Measurements from ENCODE around the gene WWC1.

WWC1 gene

DNA sequence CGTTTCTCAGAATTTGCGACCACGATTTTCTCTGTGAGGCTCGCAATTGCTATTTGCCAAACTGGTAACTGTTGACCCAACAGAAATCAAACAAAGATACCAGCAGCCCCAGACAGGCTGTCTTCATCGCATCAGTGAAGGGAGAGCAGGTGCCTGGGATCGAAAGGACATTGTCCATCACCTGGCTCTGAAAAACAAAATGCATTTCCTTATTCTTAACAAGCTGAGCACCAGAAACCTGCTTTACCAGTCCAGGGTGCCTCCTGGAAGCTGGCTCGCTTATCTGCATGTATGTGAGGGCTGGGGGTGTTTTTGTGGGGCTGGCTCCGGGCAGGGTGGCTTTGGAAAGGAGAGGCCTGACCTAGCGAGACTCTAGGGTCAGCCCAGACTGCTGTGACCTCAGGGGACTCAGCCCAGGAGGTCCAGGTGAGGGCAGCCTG lies 24.7 kb downstream of the WWC1 start:
- H3K36me3 ChIP-seq: no peaks in the 10 kb centered on the region
- no peaks in the 10 kb centered on the region for H3K9me3 ChIP-seq
- no peaks in the 10 kb centered on the region for H3K4me1 ChIP-seq
- no peak overlapping the region for H3K4me3 ChIP-seq (ENCODE audit: low read depth, low read length)
- H3K27me3 ChIP-seq: no peaks in the 10 kb centered on the region
- no peak for DNase-seq
- TF ChIP-seq, protein P1, sequence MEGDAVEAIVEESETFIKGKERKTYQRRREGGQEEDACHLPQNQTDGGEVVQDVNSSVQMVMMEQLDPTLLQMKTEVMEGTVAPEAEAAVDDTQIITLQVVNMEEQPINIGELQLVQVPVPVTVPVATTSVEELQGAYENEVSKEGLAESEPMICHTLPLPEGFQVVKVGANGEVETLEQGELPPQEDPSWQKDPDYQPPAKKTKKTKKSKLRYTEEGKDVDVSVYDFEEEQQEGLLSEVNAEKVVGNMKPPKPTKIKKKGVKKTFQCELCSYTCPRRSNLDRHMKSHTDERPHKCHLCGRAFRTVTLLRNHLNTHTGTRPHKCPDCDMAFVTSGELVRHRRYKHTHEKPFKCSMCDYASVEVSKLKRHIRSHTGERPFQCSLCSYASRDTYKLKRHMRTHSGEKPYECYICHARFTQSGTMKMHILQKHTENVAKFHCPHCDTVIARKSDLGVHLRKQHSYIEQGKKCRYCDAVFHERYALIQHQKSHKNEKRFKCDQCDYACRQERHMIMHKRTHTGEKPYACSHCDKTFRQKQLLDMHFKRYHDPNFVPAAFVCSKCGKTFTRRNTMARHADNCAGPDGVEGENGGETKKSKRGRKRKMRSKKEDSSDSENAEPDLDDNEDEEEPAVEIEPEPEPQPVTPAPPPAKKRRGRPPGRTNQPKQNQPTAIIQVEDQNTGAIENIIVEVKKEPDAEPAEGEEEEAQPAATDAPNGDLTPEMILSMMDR (IDR thresholded peaks at IDR 0.05; ENCODE audit: low read depth, low read length): no peak

DNA sequence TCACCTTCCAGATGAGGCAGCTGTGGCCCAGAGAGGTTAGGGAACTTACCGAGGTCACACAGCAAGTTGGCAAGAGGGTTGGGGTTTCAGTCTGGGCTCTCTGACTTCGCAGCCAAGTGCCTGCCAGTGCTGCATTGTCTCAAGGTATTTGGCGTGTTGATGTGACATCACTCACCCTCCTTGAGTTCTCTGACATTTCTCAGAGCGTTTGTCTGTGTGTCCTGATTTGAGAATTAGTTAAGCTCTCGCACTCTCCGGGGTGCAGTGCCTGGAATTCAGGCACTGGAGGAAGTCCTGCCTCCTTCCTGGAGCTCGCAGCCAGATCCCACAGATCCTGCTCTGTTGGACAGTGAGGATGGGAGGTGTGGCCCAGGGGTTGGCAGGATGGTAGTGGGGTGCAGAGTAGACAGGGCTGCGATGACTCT lies 25.7 kb downstream of the WWC1 start:
- TF ChIP-seq, protein P1 (IDR thresholded peaks at IDR 0.05; ENCODE audit: low read depth, low read length): no peak
- Histone ChIP-seq H3K9me3 (no peaks in the 10 kb centered on the region), H3K4me1 (no peaks in the 10 kb centered on the region), H3K36me3 (no peaks in the 10 kb centered on the region), H3K27me3 (no peaks in the 10 kb centered on the region), H3K4me3 (ENCODE audit: low read depth, low read length) (no peak overlapping the region)
- DNase-seq: no peak

DNA sequence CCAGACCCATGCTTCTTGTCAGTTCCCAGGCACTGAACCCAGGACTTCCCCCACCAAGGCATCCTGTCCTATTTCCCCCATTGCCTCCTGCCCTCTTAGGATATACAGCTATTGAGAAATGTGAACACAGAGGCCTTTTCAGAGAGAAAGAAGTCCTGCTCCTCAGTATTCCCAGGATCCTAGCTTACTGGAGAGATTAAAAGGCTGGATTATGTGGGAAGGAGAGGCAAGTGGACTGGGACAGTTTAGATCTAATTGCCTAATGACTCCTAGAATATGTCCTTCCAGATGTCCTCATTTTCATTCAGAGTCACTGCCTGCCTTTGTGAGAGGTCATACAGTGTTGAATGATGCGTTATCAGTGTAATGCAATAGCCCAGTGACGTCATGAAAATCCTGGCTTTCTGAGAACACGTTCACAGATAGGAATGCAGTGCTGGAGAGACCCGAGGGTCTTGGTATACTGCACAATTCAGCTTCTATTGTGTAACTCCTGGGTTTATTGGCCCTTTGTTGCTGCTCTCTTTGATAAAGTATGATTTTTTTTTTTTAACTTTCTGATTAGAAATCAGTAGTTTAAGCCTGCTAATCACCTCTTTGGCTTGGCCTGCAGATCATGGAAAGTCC lies 26.2 kb downstream of the WWC1 start:
- Histone ChIP-seq H3K4me1 (no peaks in the 10 kb centered on the region), H3K9me3 (no peaks in the 10 kb centered on the region), H3K27me3 (no peaks in the 10 kb centered on the region), H3K4me3 (ENCODE audit: low read depth, low read length) (no peak overlapping the region), H3K36me3 (no peaks in the 10 kb centered on the region)
- DNase-seq: peak; percentile 40
- TF ChIP-seq, protein P1 (IDR thresholded peaks at IDR 0.05; ENCODE audit: low read depth, low read length): no peak

DNA sequence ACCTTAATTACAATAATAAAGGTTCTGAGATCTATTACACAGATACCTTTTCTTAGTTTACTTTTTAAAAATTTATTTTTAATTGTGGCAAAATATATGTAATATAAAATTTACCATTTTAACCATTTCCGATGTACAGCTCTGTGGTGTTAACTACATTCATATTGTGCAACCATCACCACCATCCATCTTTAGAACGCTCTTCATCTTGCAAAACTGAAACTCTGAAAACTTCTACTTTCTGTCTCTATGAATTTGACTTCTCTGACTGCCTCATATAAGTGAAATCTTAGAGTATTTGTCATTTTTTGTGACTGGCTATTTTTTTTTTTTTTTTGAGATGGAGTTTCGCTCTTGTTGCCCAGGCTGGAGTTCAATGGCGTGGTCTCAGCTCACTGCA lies 26.8 kb downstream of the WWC1 start:
- H3K4me1 ChIP-seq: no peaks in the 10 kb centered on the region
- TF ChIP-seq, protein P1 (IDR thresholded peaks at IDR 0.05; ENCODE audit: low read depth, low read length): no peak
- DNase-seq: no peak

DNA sequence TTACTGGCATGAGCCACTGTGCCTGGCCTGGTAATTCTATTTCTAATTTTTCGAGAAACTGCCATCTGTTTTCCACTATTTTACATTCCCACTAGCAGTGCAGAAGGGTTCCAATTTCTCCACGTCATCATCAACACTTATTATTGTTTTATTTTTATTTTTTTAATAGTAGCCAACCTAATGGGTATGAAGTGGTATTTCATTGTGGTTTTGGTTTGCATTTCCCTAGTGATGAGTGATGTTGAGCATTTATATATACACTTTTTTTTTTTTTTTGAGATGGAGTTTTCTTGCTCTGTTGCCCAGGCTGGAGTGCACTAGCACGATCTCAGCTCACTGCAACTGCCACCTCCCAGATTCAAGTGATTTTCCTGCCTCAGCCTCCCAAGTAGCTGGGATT lies 28.3 kb downstream of the WWC1 start:
- DNase-seq: no peak
- H3K4me1 ChIP-seq: no peaks in the 10 kb centered on the region

More for the DNA sequence above, 26.8 kb downstream of the WWC1 start:
- no peaks in the 10 kb centered on the region for H3K27me3 ChIP-seq
- H3K9me3 ChIP-seq: no peaks in the 10 kb centered on the region
- no peak overlapping the region for H3K4me3 ChIP-seq (ENCODE audit: low read depth, low read length)
- H3K36me3 ChIP-seq: no peaks in the 10 kb centered on the region

DNA sequence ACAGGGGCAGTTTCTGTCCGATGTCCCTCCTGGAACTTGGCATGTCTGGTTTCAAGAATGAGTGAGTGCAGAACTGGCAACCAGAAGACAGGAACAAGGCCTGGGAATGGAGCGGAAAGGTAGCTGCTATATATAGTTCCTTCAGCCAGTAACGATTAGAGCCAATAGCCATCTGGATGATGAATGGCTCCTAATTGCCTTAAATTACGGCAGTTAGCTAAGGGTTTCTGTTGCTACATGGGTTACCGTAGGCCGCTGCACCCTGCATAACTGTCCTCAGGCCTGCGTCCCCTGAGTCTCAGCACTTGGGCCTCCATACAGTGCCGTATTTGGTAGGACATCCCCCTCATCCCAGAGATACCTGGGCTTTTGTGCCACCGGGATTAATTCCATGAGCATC lies 29.4 kb downstream of the WWC1 start:
- Histone ChIP-seq H3K4me3 (ENCODE audit: low read depth, low read length) (no peak overlapping the region), H3K36me3 (no peaks in the 10 kb centered on the region), H3K9me3 (no peaks in the 10 kb centered on the region), H3K4me1 (no peaks in the 10 kb centered on the region), H3K27me3 (no peaks in the 10 kb centered on the region)
- TF ChIP-seq, protein P1 (IDR thresholded peaks at IDR 0.05; ENCODE audit: low read depth, low read length): no peak
- no peak for DNase-seq

More for the DNA sequence above, 28.3 kb downstream of the WWC1 start:
- Histone ChIP-seq H3K36me3 (no peaks in the 10 kb centered on the region), H3K9me3 (no peaks in the 10 kb centered on the region), H3K4me3 (ENCODE audit: low read depth, low read length) (no peak overlapping the region), H3K27me3 (no peaks in the 10 kb centered on the region)
- TF ChIP-seq, protein P1 (IDR thresholded peaks at IDR 0.05; ENCODE audit: low read depth, low read length): no peak

Measured in BE2C (cell line).